HG02884 (cell line): ENCODE data around the gene GGTA1.
"Not testable (repeated sequence)": the region's sequence is repeated elsewhere in the genome, so short reads cannot be mapped to it uniquely, and the experiment has no call there.

Source experiments
- ATAC-seq: cut with Tn5 transposase; IDR thresholded peaks from one replicate; pipeline ENCODE4 v1.9.1; 2021; ENCODE audit warnings: mild to moderate bottlenecking, moderate library complexity; ENCODE audit not compliant: unreplicated experiment

Gene GGTA1

GRCh38 chr9:121499427-121500164, at the start of gene GGTA1:
Gene GGTA1 (minus strand): TSS chr9:121499844. CDS start chr9:121467922, 31,922 bp downstream.
- ATAC-seq: no peak

DNA sequence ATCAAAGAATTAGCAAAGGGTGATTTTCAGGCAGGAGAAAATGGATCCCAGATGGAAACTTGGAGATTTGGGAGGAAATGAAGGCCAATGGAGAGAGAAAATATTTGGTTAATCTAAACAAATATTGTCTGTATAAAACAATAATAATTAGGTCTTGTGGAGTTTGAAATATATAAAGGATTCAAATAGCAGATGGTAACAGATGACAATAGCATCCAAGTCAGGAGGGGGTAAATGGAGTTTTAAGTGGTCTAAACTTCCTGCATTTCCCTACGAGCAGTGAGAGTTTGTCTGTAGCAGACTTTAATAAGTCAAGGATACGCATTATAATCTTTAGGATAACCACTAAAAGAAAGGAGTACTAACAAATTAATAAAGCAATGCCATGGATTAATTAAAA, 49.0 kb upstream of the GGTA1 start:
- ATAC-seq: no peak

GRCh38 chr9:121545875-121546423, 46.3 kb upstream of the GGTA1 start:
- peak; percentile 84 for ATAC-seq

GRCh38 chr9:121545150-121545874, 45.7 kb upstream of the GGTA1 start:
- no peak for ATAC-seq

- ATAC-seq: no peak
Observed at GRCh38 chr9:121542025-121542424, 42.4 kb upstream of the GGTA1 start.

DNA sequence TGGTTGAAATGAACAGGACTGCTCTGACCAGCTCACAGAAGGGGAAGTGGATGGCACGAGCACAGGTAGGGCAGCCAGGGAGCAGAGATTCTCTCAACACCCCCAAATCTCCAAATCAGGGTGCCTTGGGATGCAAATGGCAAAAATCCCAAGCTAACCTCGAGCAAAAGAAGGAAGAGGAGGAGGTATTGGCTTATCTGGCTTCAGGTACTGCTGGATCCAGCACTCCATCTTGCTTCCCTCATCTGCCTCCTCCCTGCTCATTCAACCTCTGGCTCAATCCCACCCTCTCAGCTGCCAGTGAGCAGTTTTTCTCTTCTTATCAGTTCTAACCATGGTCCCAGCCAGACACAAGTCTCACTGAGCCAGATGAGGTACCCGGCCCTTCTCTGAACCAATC, 41.6 kb upstream of the GGTA1 start:
- ATAC-seq: no peak

GRCh38 chr9:121538221-121538620, 38.6 kb upstream of the GGTA1 start:
- ATAC-seq: no peak

DNA sequence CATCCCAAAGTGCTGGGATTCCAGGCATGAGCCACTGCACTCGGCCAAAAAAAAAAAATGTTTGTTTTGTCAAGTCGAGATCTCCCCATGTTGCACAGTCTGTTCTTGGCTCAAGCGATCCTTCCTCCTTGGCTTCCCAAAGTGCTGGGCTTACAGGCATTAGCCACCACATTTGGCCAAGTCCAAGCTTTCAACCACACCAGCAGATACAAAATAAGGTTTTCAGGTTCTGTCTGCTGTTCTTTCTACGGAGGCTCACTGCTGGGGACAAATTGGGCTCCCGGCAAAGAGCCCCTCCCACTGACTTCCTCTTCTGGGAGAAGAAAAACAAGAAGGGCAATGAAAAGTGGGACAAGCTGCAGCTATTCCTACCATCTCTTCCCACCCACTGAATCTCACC, 37.6 kb upstream of the GGTA1 start:
- no peak for ATAC-seq

DNA sequence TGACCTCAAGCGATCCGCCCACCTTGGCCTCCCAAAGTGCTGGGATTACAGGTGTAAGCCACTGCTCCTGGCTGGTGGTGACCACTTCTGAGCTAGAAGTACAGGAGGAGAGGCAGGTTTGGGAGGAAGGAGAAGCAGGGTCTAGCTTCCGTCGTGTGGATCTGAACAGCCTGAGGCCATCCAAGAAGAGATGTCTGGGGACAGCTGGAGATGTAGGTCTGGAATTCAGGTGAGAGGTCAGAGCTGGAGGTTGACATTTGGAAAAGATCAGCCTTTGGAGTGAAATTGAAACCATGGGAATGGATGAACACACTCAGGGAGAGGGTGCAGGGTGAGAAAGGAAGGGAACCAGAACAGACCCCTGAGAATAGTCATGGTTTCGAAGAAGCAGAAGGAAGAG, 33.2 kb upstream of the GGTA1 start:
- ATAC-seq: no peak

- ATAC-seq: no peak
Observed at GRCh38 chr9:121529237-121529987, 29.8 kb upstream of the GGTA1 start.

- ATAC-seq: no peak
Observed at GRCh38 chr9:121528642-121529041, 29.0 kb upstream of the GGTA1 start.

GRCh38 chr9:121527371-121527770, 27.7 kb upstream of the GGTA1 start:
- ATAC-seq: no peak

DNA sequence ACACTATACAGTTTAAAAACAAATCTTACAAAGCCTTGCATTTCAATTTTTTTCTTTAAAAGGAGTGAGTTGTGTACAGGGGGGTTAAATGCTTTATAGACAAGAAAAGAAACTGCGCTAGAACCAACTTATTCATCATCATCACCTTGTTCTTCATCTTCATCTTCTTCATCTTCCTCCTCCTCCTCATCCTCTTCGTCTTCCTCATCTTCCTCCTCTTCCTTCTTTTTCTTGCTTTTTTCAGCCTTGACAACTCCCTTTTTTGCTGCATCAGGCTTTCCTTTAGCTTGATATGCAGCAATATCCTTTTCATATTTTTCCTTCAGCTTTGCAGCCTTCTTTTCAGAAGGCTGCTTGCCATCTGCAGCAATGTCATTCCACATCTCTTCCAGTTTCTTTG, 20.0 kb upstream of the GGTA1 start:
- not testable (repeated sequence) for ATAC-seq

GRCh38 chr9:121518634-121519033, 19.0 kb upstream of the GGTA1 start:
- no peak for ATAC-seq

DNA sequence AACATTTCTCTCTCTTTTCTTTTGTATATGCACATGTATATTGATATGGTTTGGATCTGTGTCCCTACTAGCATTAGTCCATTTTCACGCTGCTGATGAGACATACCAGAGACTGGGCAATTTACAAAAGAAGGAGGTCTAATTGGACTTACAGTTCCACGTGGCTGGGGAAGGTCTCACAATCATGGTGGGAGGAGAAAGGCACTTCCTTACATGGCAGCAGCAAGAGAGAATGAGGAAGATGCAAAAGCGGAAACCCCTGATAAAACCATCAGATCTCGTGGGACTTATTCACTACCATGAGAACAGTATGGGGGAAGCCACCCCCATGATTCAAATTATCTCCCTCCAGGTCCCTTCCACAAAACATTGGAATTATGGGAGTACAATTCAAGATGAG, 13.5 kb upstream of the GGTA1 start:
- not testable (repeated sequence) for ATAC-seq

DNA sequence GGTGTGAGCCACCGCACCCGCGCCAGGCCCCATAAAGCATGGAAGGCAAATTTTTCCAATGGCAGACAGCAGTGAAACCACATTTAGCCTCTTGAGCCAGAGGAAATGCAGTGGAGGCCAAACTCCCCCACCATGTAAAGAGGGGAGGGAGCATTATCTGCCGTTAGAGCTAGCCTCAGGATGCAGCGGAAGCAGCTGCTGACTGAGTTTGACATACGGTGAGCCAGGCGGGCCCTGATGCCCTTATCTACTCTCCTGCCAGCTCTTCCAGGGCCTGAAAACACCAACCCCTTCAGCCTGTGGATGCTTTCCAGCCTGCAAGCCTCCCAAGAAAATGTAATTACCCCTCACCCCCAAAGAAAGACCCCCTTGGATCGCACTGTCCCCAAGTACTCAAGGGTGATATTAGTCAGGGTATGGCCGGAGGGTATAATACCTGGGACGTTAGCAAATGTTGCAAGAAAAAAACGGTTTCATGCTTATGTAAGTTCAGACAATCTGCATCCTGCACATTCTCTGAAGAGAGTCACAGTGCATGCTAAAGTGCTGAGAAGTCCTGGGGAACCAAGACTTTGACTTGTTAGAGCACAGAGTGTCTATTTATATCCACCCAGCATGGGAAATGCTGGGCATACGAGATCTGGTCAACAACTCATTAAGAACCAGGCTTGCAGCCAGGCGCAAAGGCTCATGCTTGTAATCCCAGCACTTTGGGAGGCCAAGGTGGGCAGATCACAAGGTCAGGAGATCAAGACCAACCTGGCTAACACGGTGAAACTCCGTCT, 11.3 kb upstream of the GGTA1 start:
- ATAC-seq: no peak

GRCh38 chr9:121509180-121509579, 9.5 kb upstream of the GGTA1 start:
- no peak for ATAC-seq

DNA sequence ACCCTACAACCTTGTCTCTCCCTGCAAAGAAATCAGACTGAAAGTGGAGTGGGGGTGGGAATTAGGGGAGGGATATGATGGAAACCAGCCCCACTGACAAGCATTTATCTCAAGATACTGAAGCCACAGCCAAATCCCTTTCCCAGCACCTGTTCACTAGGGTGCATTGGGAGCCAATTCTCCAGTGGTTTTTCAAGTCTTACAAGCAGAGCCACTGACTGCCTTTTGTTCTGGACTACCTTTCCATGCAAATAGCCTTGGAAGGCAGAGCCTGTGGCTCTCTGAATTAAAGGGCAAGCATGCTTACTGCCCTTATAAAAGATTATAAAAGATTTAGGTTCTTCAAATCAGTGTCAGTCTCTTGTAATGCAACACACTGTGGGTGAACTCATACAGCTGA, 8.8 kb upstream of the GGTA1 start:
- no peak for ATAC-seq

DNA sequence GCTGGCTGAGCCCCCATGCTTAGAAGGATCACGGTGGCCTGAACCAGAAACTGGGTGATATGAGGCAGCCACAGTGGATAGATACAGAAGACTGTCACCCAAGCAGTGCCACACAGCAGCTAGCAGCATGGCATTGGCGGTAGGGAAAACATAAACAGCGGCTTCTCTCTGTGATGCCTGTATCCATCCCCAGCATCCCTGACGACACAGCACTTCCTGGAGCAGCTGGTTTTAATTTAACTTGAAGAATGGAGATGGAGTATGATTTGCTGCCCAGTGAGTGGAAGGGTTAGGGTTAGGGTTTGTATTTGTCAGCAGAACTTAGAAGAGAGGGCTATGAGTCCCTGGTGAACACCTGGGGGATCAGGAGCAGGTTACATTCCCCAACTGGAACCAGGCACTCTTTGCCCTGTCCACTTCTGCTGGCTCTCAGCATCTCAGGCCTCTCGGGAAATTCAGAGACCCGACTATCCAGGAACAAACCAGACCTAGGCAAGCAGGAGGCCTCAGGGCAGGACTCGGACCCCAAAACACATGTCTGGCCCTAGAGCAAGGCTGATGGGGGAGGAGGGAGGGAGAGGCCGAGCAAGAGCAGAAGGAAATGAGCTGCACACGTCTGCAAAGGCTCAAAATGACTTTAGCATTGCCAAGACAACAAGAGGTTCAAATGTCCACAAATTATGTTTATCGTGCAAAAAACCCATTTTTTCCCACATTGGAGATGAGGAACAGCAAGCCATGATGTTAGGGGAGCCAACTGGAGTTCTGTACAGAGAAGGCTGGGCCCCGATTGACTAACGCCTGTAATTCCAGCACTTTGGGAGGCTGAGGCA, 6.5 kb upstream of the GGTA1 start:
- no peak for ATAC-seq

- ATAC-seq: no peak
Observed at GRCh38 chr9:121503444-121503843, 3.8 kb upstream of the GGTA1 start.
